Hematopoietic multipotent progenitor cell treated with erythropoietin and hydrocortisone succinate and interleukin-3 and kit ligand, for 15 days (in vitro differentiated cells): ENCODE data around the gene IL27RA.
"Not testable (repeated sequence)": the region's sequence is repeated elsewhere in the genome, so short reads cannot be mapped to it uniquely, and the experiment has no call there.

Source experiments
- DNase-seq: peaks from one replicate; pipeline ENCODE4 v3.0.0-alpha.2; 2015; ENCODE audit warnings: low spot score

The IL27RA gene

GRCh38 chr19:13999085-13999484 lies 32.5 kb upstream of the IL27RA start:
- no peak for DNase-seq

GRCh38 chr19:14000691-14001375 lies 30.7 kb upstream of the IL27RA start:
- DNase-seq = no peak

- no peak for DNase-seq
These were observed 28.9 kb upstream of the IL27RA start for GRCh38 chr19:14002571-14003250.

GRCh38 chr19:14003251-14004055 lies 28.1 kb upstream of the IL27RA start:
- peak; percentile 7 for DNase-seq

GRCh38 chr19:14004619-14005348 lies 26.8 kb upstream of the IL27RA start:
- DNase-seq = no peak

- DNase-seq = peak; percentile 85
These were observed 26.0 kb upstream of the IL27RA start for GRCh38 chr19:14005349-14006084.

- DNase-seq = peak; percentile 98
These were observed 25.3 kb upstream of the IL27RA start, which contains the start of gene RFX1 for GRCh38 chr19:14006085-14006765. TSS of gene RFX1 (minus strand) at chr19:14006320. CDS start at chr19:13993843, 12,477 bp downstream.

DNA sequence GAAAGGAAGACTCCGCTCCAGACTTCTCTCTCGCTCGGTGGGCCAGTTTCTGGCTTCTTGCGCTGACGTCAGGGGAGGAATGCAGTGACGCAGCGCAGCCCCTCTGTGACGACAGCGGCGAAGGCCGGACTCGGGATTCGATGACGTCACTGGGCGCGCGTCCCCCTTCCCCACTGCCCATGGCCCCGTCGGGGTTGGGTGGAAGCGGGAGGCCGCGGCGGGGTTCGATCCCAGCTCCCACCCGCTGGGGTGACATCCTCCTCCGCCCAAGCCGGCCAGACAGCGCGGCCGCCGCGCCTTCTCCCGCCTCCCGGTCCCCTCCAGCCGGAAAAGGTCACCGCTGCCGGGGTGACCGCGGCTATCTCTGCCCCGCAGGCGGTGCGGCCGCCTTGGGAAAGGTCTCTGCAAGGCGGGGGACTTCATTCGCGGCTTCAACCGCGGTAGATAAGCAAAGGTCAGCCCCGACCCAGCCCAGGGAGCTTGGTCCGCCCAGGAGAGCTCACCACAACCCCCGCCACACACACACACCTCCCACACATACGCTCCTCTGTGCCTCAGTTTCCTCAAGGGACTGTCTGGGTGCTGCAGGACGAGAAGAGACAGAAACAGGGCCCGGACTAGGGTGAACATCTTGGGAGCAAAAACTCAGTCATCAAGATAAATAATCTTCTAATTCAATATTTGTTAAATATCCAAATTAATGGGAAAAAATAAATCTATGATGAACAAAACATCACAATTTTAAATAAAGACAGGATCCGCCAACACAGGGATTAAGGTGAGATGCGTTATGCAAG lies 24.6 kb upstream of the IL27RA start:
- no peak for DNase-seq

DNA sequence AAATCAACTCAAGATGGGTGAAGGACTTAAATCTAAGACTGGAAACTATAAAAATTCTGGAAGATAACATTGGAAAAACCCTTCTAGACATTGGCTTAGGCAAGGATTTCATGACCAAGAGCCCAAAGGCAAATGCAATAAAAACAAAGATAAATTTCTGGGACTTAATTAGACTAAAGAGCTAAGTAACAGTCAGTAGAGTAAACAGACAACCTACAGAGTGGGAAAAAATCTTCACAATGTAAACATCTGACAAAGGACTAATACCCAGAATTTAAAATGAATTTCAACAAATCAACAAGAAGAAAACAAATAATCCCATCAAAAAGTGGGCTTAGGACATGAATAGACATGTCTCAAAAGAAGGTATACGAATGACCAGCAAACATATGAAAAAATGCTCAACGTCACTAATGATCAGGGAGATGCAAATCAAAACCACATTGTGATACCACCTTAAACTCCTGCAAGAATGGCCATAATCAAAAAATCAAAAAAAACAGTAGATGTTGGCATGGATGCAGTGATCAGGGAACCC lies 19.1 kb upstream of the IL27RA start:
- no peak for DNase-seq

GRCh38 chr19:14015524-14016035 lies 16.0 kb upstream of the IL27RA start:
- DNase-seq = peak; percentile 55

DNA sequence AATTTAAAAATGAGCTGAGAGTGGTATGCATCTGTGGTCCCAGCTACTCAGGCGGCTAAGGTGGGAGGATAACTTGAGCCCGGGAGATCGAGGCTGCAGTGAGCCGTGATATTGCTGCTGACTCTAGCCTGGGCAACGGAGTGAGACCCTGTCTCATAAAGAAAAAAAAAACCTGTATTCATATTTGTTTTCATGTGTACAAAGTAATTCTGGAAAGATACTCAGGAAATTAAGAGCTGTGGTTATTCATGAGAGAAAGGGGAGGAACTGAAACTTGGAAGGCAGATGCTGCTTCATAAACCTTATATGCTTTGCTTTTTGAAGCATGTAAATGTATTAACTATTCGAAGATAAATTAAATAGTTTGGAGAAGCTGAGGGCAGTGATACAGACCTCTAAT lies 12.5 kb upstream of the IL27RA start:
- no peak for DNase-seq

- DNase-seq = not testable (repeated sequence)
These were observed 11.8 kb upstream of the IL27RA start for GRCh38 chr19:14019739-14020138.

DNA sequence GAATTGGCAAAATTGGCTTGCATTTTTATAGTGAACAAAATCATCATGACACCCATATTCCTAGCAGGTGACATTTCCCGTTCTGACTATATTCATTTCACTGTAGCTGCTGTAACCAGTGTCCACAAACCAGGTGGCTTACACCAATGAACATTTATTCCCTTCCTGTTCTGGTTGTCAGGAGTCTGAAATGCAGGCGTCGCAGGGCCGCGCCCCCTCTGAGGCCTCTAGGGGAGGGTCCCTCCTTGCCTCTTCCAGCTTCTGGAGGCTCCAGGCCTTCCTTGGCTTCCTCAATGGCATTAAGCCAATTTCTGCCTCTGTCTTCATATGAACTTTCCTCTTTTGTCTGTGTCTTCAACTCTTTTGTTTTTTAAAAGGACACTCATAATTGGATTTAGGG lies 10.1 kb upstream of the IL27RA start:
- DNase-seq = no peak

- no peak for DNase-seq
These were observed 9.1 kb upstream of the IL27RA start for GRCh38 chr19:14022469-14022868.

- DNase-seq = peak; percentile 38
These were observed 7.9 kb upstream of the IL27RA start for GRCh38 chr19:14023404-14024235.

DNA sequence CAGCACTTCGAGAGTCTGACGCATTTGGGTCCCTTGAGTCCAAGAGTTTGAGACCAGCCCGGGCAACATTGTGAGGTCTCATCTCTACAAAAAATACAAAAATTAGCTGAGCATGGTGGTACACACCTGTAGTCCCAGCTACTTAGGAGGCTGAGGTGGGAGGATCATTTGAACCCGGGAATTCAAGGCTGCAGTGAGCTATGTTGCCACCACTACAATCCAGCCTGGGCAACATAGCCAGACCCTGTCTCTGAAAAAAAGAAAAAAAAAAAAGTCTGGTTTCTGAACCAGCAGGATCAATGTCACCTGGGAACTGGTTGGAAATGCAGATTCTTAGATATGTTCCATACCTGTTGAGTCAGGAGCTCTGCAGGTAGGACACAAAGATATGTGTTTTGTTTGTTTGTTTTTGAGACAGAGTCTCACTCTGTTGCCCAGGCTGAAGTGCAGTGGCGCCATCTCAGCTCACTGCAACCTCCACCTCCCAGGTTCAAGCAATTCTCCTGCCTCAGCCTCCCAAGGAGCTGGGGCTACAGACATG lies 4.8 kb upstream of the IL27RA start:
- not testable (repeated sequence) for DNase-seq

GRCh38 chr19:14027856-14028450 lies 3.6 kb upstream of the IL27RA start, which contains the start of gene RLN3:
TSS of gene RLN3 (plus strand) at chr19:14028148. CDS start at chr19:14028205, 57 bp downstream.
- DNase-seq = no peak

GRCh38 chr19:14028901-14029300 lies 2.7 kb upstream of the IL27RA start:
- DNase-seq = no peak
